GM18909 (cell line): ENCODE results near the gene CCDC59.

ENCODE experiments used
- ATAC-seq: cut with Tn5 transposase; IDR thresholded peaks from one replicate; pipeline ENCODE4 v1.9.1; 2021; ENCODE audit warnings: mild to moderate bottlenecking; ENCODE audit not compliant: unreplicated experiment, poor library complexity

Gene CCDC59

DNA sequence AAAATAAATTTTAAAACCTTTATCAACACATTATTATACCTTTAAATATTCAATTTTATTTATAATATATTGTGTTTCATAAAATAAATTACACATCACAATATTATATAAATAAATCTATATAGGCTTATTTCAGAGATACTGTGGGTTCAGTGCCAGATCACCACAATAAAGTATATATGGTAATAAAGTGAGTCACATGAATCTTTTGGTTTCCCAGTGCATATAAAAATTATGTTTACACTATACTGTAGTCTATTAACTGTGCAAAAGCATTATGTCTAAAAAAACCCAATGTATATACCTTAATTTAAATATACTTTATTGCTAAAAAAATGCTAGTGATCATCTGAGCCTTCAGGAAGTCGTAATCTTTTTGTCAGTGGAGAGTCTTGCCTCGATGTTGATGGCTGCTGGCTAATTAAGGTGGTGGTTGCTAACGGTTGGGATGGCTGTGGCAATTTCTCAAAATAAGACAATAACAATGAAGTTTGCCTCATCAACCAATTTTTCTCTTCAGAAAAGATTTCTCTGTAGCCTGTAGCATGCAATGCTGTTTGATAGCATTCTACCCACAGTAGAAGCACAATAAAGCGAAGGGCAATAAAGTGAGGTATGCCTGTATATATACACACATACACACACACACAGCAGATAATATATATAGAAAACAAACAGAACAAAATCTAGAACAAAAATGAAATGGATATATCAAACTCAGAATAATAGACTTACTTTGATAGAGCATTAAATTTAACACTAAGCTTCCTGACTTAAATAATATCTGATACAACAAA, 32.4 kb downstream of the CCDC59 start:
- ATAC-seq = no peak

- ATAC-seq = no peak
These were observed 38.9 kb downstream of the CCDC59 start for GRCh38 chr12:82319276-82319675.

DNA sequence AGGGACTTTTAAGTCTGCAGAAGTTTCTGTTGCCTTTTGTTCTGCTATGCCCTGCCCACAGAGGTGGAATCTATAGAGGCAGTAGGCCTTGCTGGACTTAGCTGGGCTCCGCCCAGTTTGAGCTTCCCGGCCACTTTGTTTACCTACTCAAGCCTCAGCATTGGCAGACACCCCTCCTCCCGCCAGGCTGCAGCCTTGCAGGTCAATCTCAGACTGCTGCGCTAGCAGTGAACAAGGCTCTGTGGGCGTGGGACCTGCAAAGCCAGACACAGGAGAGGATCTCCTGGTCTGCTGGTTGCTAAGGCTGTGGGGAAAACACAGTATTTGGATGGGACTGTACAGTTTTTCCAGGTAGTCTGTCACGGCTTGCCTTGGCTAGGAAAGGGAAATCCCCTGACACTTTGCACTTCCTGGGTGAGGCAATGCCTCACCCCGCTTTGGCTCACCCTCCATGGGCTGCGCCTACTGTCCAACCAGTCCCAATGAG, 43.7 kb downstream of the CCDC59 start:
- ATAC-seq = no peak
